Activated CD4-positive, CD25-positive, alpha-beta regulatory T cell treated with anti-CD3 and anti-CD28 coated beads, Interleukin-2, amount 50 U/mL, for 24 hours (primary cell): ENCODE results near the gene RNF111.
"Not testable (repeated sequence)": the region's sequence is repeated elsewhere in the genome, so short reads cannot be mapped to it uniquely, and the experiment has no call there.

Source experiments
- ATAC-seq, 2 donors: fragments of 150-1000 bp; cut with Tn5 transposase; one replicate each; pipeline ENCODE4 v1.10.0; 2021; ENCODE audit warnings: mild to moderate bottlenecking in 1 of 2, moderate library complexity in 1 of 2

The RNF111 gene

DNA sequence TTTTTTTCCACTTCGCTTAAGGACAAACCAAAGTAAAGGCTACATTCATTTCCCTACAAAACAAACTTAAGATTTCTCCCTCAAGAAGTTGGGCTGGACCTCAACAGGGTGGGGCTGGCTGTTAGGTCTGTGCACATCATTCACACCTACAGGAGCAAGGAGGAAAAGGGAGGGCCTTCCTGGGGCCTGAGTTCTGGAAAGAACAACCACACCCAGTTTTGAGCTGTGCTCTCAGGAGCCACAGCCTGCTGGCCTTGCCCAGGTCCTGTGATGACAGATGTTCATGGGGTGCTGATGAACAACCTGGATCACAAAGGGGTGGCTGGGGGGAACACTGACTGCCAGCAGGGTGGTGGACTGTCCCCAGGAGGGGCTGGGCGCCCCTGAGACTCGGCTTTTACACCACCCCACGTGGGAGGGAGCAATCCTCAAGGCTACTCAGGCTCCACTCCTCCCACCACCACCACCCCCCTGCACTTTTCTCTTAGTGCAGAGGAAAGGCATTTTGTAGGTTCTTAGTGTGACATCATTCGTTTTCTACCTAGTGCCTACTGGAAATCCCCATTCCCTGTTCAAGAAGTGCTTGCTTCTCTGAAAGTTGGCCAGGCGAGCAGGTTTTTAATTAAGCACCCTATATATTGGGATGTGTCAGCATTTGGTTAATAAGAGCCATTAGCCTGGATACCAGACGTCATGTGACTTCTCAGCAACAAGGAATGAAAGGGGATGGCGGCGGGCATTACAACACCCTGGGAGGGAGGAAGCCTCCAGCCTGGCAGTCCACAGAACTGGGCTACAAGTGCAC is 153.2 kb downstream of the RNF111 start:
- no peak for ATAC-seq

DNA sequence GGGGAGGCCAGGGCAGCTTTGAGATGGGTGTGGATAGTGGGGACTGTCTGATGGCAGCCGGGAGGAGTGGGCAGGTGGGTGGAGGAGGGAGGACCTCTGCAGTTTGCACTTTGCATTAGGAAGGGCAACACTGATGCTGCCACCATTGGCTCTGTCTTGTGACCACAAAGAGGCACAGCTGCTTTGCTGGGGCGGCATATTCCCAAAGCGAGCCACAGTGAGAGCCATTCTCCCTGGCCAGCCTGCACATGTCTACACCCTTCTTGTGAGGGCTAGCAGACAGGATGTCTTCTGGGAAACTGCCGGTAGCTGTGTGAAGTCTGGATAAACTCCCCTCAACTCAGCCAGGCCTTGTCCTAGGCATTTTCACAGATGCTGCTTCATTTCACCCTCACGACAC is 155.8 kb downstream of the RNF111 start:
- no peak for ATAC-seq

DNA sequence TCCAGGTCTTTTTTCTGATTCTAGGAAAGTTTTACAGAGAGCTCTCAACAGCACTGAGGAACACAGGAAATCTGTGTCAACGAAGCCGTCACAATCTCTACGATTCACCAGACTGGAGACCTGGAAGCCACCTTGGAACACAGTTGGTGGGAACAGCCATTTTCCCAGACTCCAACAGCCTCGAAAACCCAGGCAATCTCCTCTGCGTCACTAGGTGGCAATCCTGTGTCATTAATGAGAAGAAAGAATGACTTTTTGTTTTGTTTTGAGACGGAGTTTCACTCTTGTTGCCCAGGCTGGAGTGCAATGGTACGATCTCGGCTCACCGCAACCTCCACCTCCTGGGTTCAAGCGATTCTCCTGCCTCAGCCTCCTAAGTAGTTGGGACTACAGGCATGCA is 157.1 kb downstream of the RNF111 start:
- ATAC-seq = not testable (repeated sequence)
